ENCODE data around the gene CUL5.

CUL5 gene

GRCh38 chr11:108002476-108002875, 6.2 kb upstream of the CUL5 start:
- no peak overlapping the region for H2BK5ac ChIP-seq (ENCODE audit: low read depth, low read length, poor library complexity)
- H4K12ac ChIP-seq (ENCODE audit: low read depth, low read length), result no peak overlapping the region

GRCh38 chr11:108003623-108004022, 5.1 kb upstream of the CUL5 start:
- Histone ChIP-seq H2BK120ac (ENCODE audit: insufficient read depth, low read length, poor library complexity) (no peak overlapping the region), H3K18ac (ENCODE audit: low read length) (no peak overlapping the region), H3K4me2 (ENCODE audit: low read length) (no peak overlapping the region), H3K27me3 (ENCODE audit: insufficient read depth, low read length) (no peaks in the 10 kb centered on the region), H3K9ac (ENCODE audit: low read length) (no peak overlapping the region), H3K79me1 (ENCODE audit: low read length) (no peaks in the 10 kb centered on the region), H2BK5ac (ENCODE audit: low read depth, low read length, poor library complexity) (no peak overlapping the region), H2BK12ac (ENCODE audit: low read length) (no peak overlapping the region), H3K36me3 (ENCODE audit: control insufficient read depth in 1 of 2, insufficient read depth in 2 of 2, low read length in 2 of 2) (no peaks in the 10 kb centered on the region), H2AK5ac (ENCODE audit: low read length) (no peak overlapping the region), H4K12ac (ENCODE audit: low read depth, low read length) (no peak overlapping the region), H3K23ac (ENCODE audit: low read length) (no peak overlapping the region), H3K9me3 (ENCODE audit: insufficient read depth, low read depth, low read length) (no peaks in the 10 kb centered on the region), H3K4me3 (ENCODE audit: low read depth, low read length) (no peak overlapping the region), H3K4me1 (ENCODE audit: control insufficient read depth in 1 of 2, insufficient read depth in 2 of 2, low read length in 2 of 2) (no peaks in the 10 kb centered on the region), H3K27ac (ENCODE audit: low read depth, low read length) (no peak overlapping the region), H3K14ac (ENCODE audit: low read length) (no peak overlapping the region), H3K79me2 (ENCODE audit: control insufficient read depth, insufficient read depth, low read length, poor library complexity) (no peaks in the 10 kb centered on the region), H3K4ac (ENCODE audit: low read depth, low read length) (no peak overlapping the region), H2AFZ (ENCODE audit: insufficient read depth, low read length, poor library complexity) (no peak overlapping the region), H4K91ac (ENCODE audit: low read depth, low read length) (no peak overlapping the region), H4K8ac (ENCODE audit: low read depth, low read length) (no peak overlapping the region)
- no CpG with 5 or more reads among the region's 5 CpGs for WGBS (ENCODE audit: extremely low coverage, insufficient coverage, insufficient read length)
- no peak for DNase-seq

More at GRCh38 chr11:108002476-108002875, 6.2 kb upstream of the CUL5 start:
- Histone ChIP-seq H3K4ac (ENCODE audit: low read depth, low read length) (no peak overlapping the region), H3K4me2 (ENCODE audit: low read length) (no peak overlapping the region), H3K18ac (ENCODE audit: low read length) (no peak overlapping the region), H2BK120ac (ENCODE audit: insufficient read depth, low read length, poor library complexity) (no peak overlapping the region), H4K91ac (ENCODE audit: low read depth, low read length) (no peak overlapping the region), H3K79me1 (ENCODE audit: low read length) (no peaks in the 10 kb centered on the region), H3K27ac (ENCODE audit: low read depth, low read length) (no peak overlapping the region), H3K4me1 (ENCODE audit: control insufficient read depth in 1 of 2, insufficient read depth in 2 of 2, low read length in 2 of 2) (no peaks in the 10 kb centered on the region), H3K9me3 (ENCODE audit: insufficient read depth, low read depth, low read length) (no peaks in the 10 kb centered on the region), H3K27me3 (ENCODE audit: insufficient read depth, low read length) (no peaks in the 10 kb centered on the region), H3K9ac (ENCODE audit: low read length) (no peak overlapping the region), H3K14ac (ENCODE audit: low read length) (no peak overlapping the region), H2BK12ac (ENCODE audit: low read length) (no peak overlapping the region), H3K4me3 (ENCODE audit: low read depth, low read length) (no peak overlapping the region), H3K36me3 (ENCODE audit: control insufficient read depth in 1 of 2, insufficient read depth in 2 of 2, low read length in 2 of 2) (no peaks in the 10 kb centered on the region), H3K79me2 (ENCODE audit: control insufficient read depth, insufficient read depth, low read length, poor library complexity) (no peaks in the 10 kb centered on the region), H2AFZ (ENCODE audit: insufficient read depth, low read length, poor library complexity) (no peak overlapping the region), H4K8ac (ENCODE audit: low read depth, low read length) (no peak overlapping the region), H2AK5ac (ENCODE audit: low read length) (no peak overlapping the region), H3K23ac (ENCODE audit: low read length) (no peak overlapping the region)
- no CpG with 5 or more reads among the region's 3 CpGs for WGBS (ENCODE audit: extremely low coverage, insufficient coverage, insufficient read length)
- no peak for DNase-seq

GRCh38 chr11:108007819-108008218, 879 bp upstream of the CUL5 start:
- no peak overlapping the region for H3K4ac ChIP-seq (ENCODE audit: low read depth, low read length)
- H3K79me1 ChIP-seq (ENCODE audit: low read length), result peaks cover 13% of the 10 kb centered on the region
- WGBS (ENCODE audit: extremely low coverage, insufficient coverage, insufficient read length), result no CpG with 5 or more reads among the region's 18 CpGs

GRCh38 chr11:108009497-108010370, 1.0 kb downstream of the CUL5 start:
- Histone ChIP-seq H3K79me1 (ENCODE audit: low read length) (peaks cover 13% of the 10 kb centered on the region), H3K4me1 (ENCODE audit: control insufficient read depth in 1 of 2, insufficient read depth in 2 of 2, low read length in 2 of 2) (no peaks in the 10 kb centered on the region), H2AK5ac (ENCODE audit: low read length) (peak overlapping the region; percentile 91), H3K4me2 (ENCODE audit: low read length) (peak overlapping the region; percentile 55), H3K36me3 (ENCODE audit: control insufficient read depth in 1 of 2, insufficient read depth in 2 of 2, low read length in 2 of 2) (no peaks in the 10 kb centered on the region), H2AFZ (ENCODE audit: insufficient read depth, low read length, poor library complexity) (peak overlapping the region; percentile 83), H2BK120ac (ENCODE audit: insufficient read depth, low read length, poor library complexity) (peak overlapping the region; percentile 95), H4K91ac (ENCODE audit: low read depth, low read length) (peak overlapping the region; percentile 92), H2BK12ac (ENCODE audit: low read length) (peak overlapping the region; percentile 23), H3K4me3 (ENCODE audit: low read depth, low read length) (peak overlapping the region; percentile 97), H3K14ac (ENCODE audit: low read length) (peak overlapping the region; percentile 89), H3K27me3 (ENCODE audit: insufficient read depth, low read length) (no peaks in the 10 kb centered on the region), H3K27ac (ENCODE audit: low read depth, low read length) (peak overlapping the region; percentile 87), H3K4ac (ENCODE audit: low read depth, low read length) (peak overlapping the region; percentile 54), H3K79me2 (ENCODE audit: control insufficient read depth, insufficient read depth, low read length, poor library complexity) (peaks cover 14% of the 10 kb centered on the region), H3K18ac (ENCODE audit: low read length) (peak overlapping the region; percentile 84), H4K8ac (ENCODE audit: low read depth, low read length) (peak overlapping the region; percentile 91), H3K23ac (ENCODE audit: low read length) (no peak overlapping the region), H3K9me3 (ENCODE audit: insufficient read depth, low read depth, low read length) (no peaks in the 10 kb centered on the region), H4K12ac (ENCODE audit: low read depth, low read length) (peak overlapping the region; percentile 96), H2BK5ac (ENCODE audit: low read depth, low read length, poor library complexity) (peak overlapping the region; percentile 73), H3K9ac (ENCODE audit: low read length) (peak overlapping the region; percentile 99)
- DNase-seq, result peak; percentile 32 to 59
- no CpG with 5 or more reads among the region's 31 CpGs for WGBS (ENCODE audit: extremely low coverage, insufficient coverage, insufficient read length)

More at GRCh38 chr11:108007819-108008218, 879 bp upstream of the CUL5 start:
- H3K79me2 ChIP-seq (ENCODE audit: control insufficient read depth, insufficient read depth, low read length, poor library complexity), result peaks cover 12% of the 10 kb centered on the region
- H4K91ac ChIP-seq (ENCODE audit: low read depth, low read length), result no peak overlapping the region
- H2AK5ac ChIP-seq (ENCODE audit: low read length), result no peak overlapping the region
- no peak overlapping the region for H4K8ac ChIP-seq (ENCODE audit: low read depth, low read length)
- no peak overlapping the region for H3K18ac ChIP-seq (ENCODE audit: low read length)
- no peak overlapping the region for H2BK120ac ChIP-seq (ENCODE audit: insufficient read depth, low read length, poor library complexity)
- H3K27ac ChIP-seq (ENCODE audit: low read depth, low read length), result no peak overlapping the region
- H2BK12ac ChIP-seq (ENCODE audit: low read length), result no peak overlapping the region
- no peak overlapping the region for H3K23ac ChIP-seq (ENCODE audit: low read length)
- H3K4me1 ChIP-seq (ENCODE audit: control insufficient read depth in 1 of 2, insufficient read depth in 2 of 2, low read length in 2 of 2), result no peaks in the 10 kb centered on the region
- no peak overlapping the region for H3K4me2 ChIP-seq (ENCODE audit: low read length)
- H3K9me3 ChIP-seq (ENCODE audit: insufficient read depth, low read depth, low read length), result no peaks in the 10 kb centered on the region
- no peak overlapping the region for H3K9ac ChIP-seq (ENCODE audit: low read length)
- no peak overlapping the region for H3K4me3 ChIP-seq (ENCODE audit: low read depth, low read length)
- no peaks in the 10 kb centered on the region for H3K36me3 ChIP-seq (ENCODE audit: control insufficient read depth in 1 of 2, insufficient read depth in 2 of 2, low read length in 2 of 2)
- no peak overlapping the region for H3K14ac ChIP-seq (ENCODE audit: low read length)
- H3K27me3 ChIP-seq (ENCODE audit: insufficient read depth, low read length), result no peaks in the 10 kb centered on the region
- no peak overlapping the region for H2BK5ac ChIP-seq (ENCODE audit: low read depth, low read length, poor library complexity)
- DNase-seq, result no peak
- H4K12ac ChIP-seq (ENCODE audit: low read depth, low read length), result no peak overlapping the region
- H2AFZ ChIP-seq (ENCODE audit: insufficient read depth, low read length, poor library complexity), result no peak overlapping the region

All from trophoblast cell (in vitro differentiated cells and primary cell).